Measurements from ENCODE around the gene TMEM143. TPM values are rescaled to one million over a fixed set of nuclear protein-coding genes. Genes with fewer than 3 reads are reported as not detected.

The TMEM143 gene
- total RNA-seq, 1 experiment from 2014 or later = 15.2 TPM

DNA sequence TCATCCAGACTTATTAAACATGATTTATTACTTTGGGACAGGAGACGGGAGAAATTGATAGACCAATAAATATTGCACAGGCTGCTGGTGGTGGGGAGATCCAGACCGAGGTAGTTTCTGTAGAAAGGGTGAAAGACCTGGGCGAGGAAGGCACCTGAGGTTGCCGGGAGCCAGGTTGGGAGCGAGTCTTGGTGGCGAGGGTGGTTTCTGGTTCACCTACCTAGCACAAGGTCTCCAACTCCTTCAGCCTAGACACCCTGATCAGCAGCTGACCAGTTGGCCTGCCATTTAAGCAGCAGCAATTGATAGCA lies 31.4 kb downstream of the TMEM143 start:
- peaks cover 3 to 4% of the 10 kb centered on the region in 2 experiments; a peak in 3 of 5 replicates for H3K9me3 Mint-ChIP-seq
- TF ChIP-seq CTCF (conservative IDR thresholded peaks at IDR 0.05) = no peak
- no peak overlapping the region for H2AK5ac ChIP-seq (ENCODE audit: insufficient read length, low read length)
- no CpG with 5 or more reads among the region's 6 CpGs for WGBS (ENCODE audit: extremely low coverage, insufficient read length, low lambda C conversion rate)
- H4K91ac ChIP-seq (ENCODE audit: insufficient read length, low read depth, low read length) = no peak overlapping the region
- H3K4me1 Mint-ChIP-seq = peaks cover 30 to 31% of the 10 kb centered on the region in 2 experiments
- H3K4me2 ChIP-seq (ENCODE audit: insufficient read depth, insufficient read length, low read length) = peak overlapping the region; percentile 82
- no peak overlapping the region for H2BK20ac ChIP-seq (ENCODE audit: low read depth, low read length, poor library complexity, severe bottlenecking)
- no peak overlapping the region for H3K27ac ChIP-seq (ENCODE audit: insufficient read length, low read depth, low read length)
- H3K4ac ChIP-seq (ENCODE audit: low read depth, low read length) = no peak overlapping the region
- H3K4me1 ChIP-seq (ENCODE audit: insufficient read depth, low read length) = peaks cover 3% of the 10 kb centered on the region; the same call in 1 of the 2 replicates
- H3K23ac ChIP-seq (ENCODE audit: insufficient read length, low read depth, low read length) = no peak overlapping the region
- H3K14ac ChIP-seq (ENCODE audit: insufficient read depth, low read length) = no peak overlapping the region
- peaks cover 12% of the 10 kb centered on the region for H3K27me3 Mint-ChIP-seq (ENCODE audit: low read depth)
- H3K56ac ChIP-seq (ENCODE audit: insufficient read length, low read depth, low read length) = no peak overlapping the region
- H3K79me1 ChIP-seq (ENCODE audit: insufficient read depth, low read depth, low read length, poor library complexity, severe bottlenecking) = no peaks in the 10 kb centered on the region
- no peak overlapping the region for H4K5ac ChIP-seq (ENCODE audit: insufficient read length, low read depth, low read length)
- no peaks in the 10 kb centered on the region for H3K9me3 ChIP-seq (ENCODE audit: control insufficient read depth, low read depth, low read length)
- peak overlapping the region in 1 of 3 experiments; percentile 74; a peak in 2 of 7 replicates for H3K27ac Mint-ChIP-seq
- no peaks in the 10 kb centered on the region for H4K20me1 ChIP-seq (ENCODE audit: control insufficient read depth, insufficient read depth, insufficient read length)
- H3K36me3 Mint-ChIP-seq (ENCODE audit: insufficient read depth in 1 of 3, low read depth in 3 of 3) = peaks cover 3 to 5% (median 4%) of the 10 kb centered on the region in 3 experiments; a peak in 5 of 7 replicates
- no peaks in the 10 kb centered on the region for H3K79me2 ChIP-seq (ENCODE audit: insufficient read depth, low read length)
- no peak overlapping the region for H2BK12ac ChIP-seq (ENCODE audit: insufficient read length, low read depth, low read length)
- peak overlapping the region; percentile 65 to 81 for H3K4me3 Mint-ChIP-seq
- no peak overlapping the region for H3K18ac ChIP-seq (ENCODE audit: insufficient read length, low read depth, low read length)
- no peak overlapping the region for H3T11ph ChIP-seq (ENCODE audit: low read length)
- H3K9ac ChIP-seq (ENCODE audit: extremely low read depth, insufficient read length, low read length) = peak overlapping the region; percentile 17
- no peak for DNase-seq
- H2BK5ac ChIP-seq (ENCODE audit: insufficient read length, low read length) = no peak overlapping the region
- no peaks in the 10 kb centered on the region for H3K27me3 ChIP-seq (ENCODE audit: insufficient read depth, low read length)
- no peak overlapping the region for H2BK15ac ChIP-seq (ENCODE audit: low read depth, low read length)
- H4K8ac ChIP-seq (replicated peaks; ENCODE audit: insufficient read length, low read depth, low read length) = no peak overlapping the region
- peaks cover 14% of the 10 kb centered on the region for H3K23me2 ChIP-seq (ENCODE audit: insufficient read length, low read depth, low read length, poor library complexity, severe bottlenecking)
- no peak overlapping the region for H2BK120ac ChIP-seq (ENCODE audit: low read depth, low read length, poor library complexity, severe bottlenecking)
- no peak overlapping the region for H2AFZ ChIP-seq (ENCODE audit: low read length)
